SK-N-MC (cell line): Measurements from ENCODE around the gene HNRNPUL2.

ENCODE experiments used
- EZH2 ChIP-seq: fragments of 200-600 bp; sonication (generic); IDR thresholded peaks from one replicate; pipeline ENCODE4 v1.6.1; 2017; ENCODE audit warnings: antibody characterized with exemption
- FOXP2 ChIP-seq: optimal IDR thresholded peaks from 2 replicates; pipeline ENCODE3; 2011; ENCODE audit warnings: mild to moderate bottlenecking, moderate library complexity; ENCODE audit not compliant: insufficient read depth; ENCODE audit errors: extremely low read length, control extremely low read depth
- POLR2AphosphoS5 ChIP-seq: IDR thresholded peaks from 2 replicates; pipeline ENCODE4 v1.6.1; 2012; ENCODE audit warnings: mild to moderate bottlenecking, low read depth, low read length, borderline replicate concordance

- no peak for TF ChIP-seq EZH2
- TF ChIP-seq FOXP2 = no peak
- no peak for TF ChIP-seq POLR2AphosphoS5
These were observed 50.6 kb downstream of the HNRNPUL2 start for GRCh38 chr11:62676698-62677097.
